Endothelial cell of umbilical vein (primary cell): ENCODE results near the gene ELMO1. TPM values are rescaled to one million over a fixed set of nuclear protein-coding genes. Genes with fewer than 3 reads are reported as not detected.

Experiments used
- BruUV-seq: library from RNA; stranded (reverse); fragments of 400-500 nt; replicated peaks from 2 replicates; lab custom pipeline; 2021; lab: Mats Ljungman, UMichigan
- CTCF ChIA-PET: fragments of 300-600, 350-600 bp; sonication (Branson Sonifier 250); formaldehyde crosslinking; loops from one replicate; lab custom pipeline; 2021; ENCODE audit warnings: antibody characterized with exemption, inconsistent platforms; lab: Charles Lee
- POLR2A ChIA-PET: fragments of 300-600, 350-600 bp; sonication (Branson Sonifier 250); formaldehyde crosslinking; loops from one replicate; lab custom pipeline; 2021; ENCODE audit warnings: antibody characterized with exemption, inconsistent platforms; lab: Charles Lee
- DNase-seq: peaks from one replicate; pipeline ENCODE4 v3.0.0-alpha.2; 2011; ENCODE audit warnings: low read depth, low spot score
- FAIRE-seq: peaks from 2 replicates; lab custom pipeline; 2011; peaks lifted over from hg19 to GRCh38; lab: Jason Lieb, UNC
- H2AFZ ChIP-seq: 2 replicates; pipeline ENCODE4 v1.6.0; 2012; ENCODE audit warnings: low read depth, low read length, control low read depth, inconsistent platforms
- H3K27ac ChIP-seq: 2 replicates; pipeline ENCODE4 v1.5.1; 2011; ENCODE audit warnings: low read depth, mild to moderate bottlenecking, control low read depth, low read length, moderate library complexity; ENCODE audit not compliant: insufficient read depth
- H3K27me3 ChIP-seq, 2 experiments: 2 replicates each; pipeline versions ENCODE4 v1.6.0 to v1.6.1; 2011; ENCODE audit warnings: low read length in 2 of 2, mixed read lengths in 1 of 2; ENCODE audit not compliant: control insufficient read depth in 2 of 2, insufficient read depth in 2 of 2
- H3K36me3 ChIP-seq, 2 experiments: 2 replicates in 1 of 2; 3 replicates in 1 of 2; pipeline ENCODE4 v1.5.1; 2011; ENCODE audit warnings: low read length in 2 of 2, mild to moderate bottlenecking in 1 of 2, moderate library complexity in 1 of 2; ENCODE audit not compliant: control insufficient read depth in 2 of 2, insufficient read depth in 2 of 2; ENCODE audit errors: extremely low read depth in 1 of 2
- H3K4me1 ChIP-seq: 3 replicates; pipeline ENCODE4 v1.5.1; 2011; ENCODE audit warnings: mild to moderate bottlenecking, low read length; ENCODE audit not compliant: control insufficient read depth, insufficient read depth; ENCODE audit errors: extremely low read depth
- H3K4me2 ChIP-seq: 2 replicates; pipeline ENCODE4 v1.6.1; 2011; ENCODE audit warnings: low read length, control low read depth, mixed read lengths; ENCODE audit not compliant: insufficient read depth
- H3K4me3 ChIP-seq, 3 experiments: fragments of 200-600 bp in 1 of 3; sonication (generic), shearing (Covaris generic) in 1 of 3; replicated peaks in 1 of 3; 2 replicates each; pipeline ENCODE4 v1.5.1; 2011 to 2016; ENCODE audit warnings: control low read depth in 3 of 3, low read length in 3 of 3, mild to moderate bottlenecking in 2 of 3, inconsistent platforms in 1 of 3, low read depth in 1 of 3, moderate library complexity in 1 of 3; ENCODE audit not compliant: insufficient read depth in 1 of 3
- H3K79me2 ChIP-seq: 2 replicates; pipeline ENCODE4 v1.6.0; 2012; ENCODE audit warnings: low read length, inconsistent platforms; ENCODE audit not compliant: control insufficient read depth, insufficient read depth
- H3K9ac ChIP-seq: replicated peaks from 2 replicates; pipeline ENCODE3; 2011; ENCODE audit warnings: low read length, control low read depth; ENCODE audit not compliant: insufficient read depth; ENCODE audit errors: extremely low read depth
- H3K9me1 ChIP-seq: replicated peaks from 3 replicates; pipeline ENCODE4 v1.6.0; 2011; ENCODE audit warnings: mild to moderate bottlenecking, low read length; ENCODE audit not compliant: control insufficient read depth, insufficient read depth; ENCODE audit errors: extremely low read depth
- H3K9me3 ChIP-seq: replicated peaks from 2 replicates; pipeline ENCODE4 v1.5.1; 2012; ENCODE audit warnings: low read length, inconsistent platforms; ENCODE audit not compliant: control insufficient read depth, insufficient read depth
- H4K20me1 ChIP-seq: replicated peaks from 2 replicates; pipeline ENCODE3; 2011; ENCODE audit warnings: mild to moderate bottlenecking, low read length; ENCODE audit not compliant: control insufficient read depth, insufficient read depth; ENCODE audit errors: extremely low read depth
- CTCF ChIP-seq, 2 donors: IDR thresholded peaks; 1 replicate in 1 of 2; 2 replicates in 1 of 2; pipeline ENCODE4 v1.5.1; 2011; ENCODE audit warnings: low read length in 2 of 2, mild to moderate bottlenecking in 2 of 2, moderate library complexity in 2 of 2, control low read depth in 1 of 2, inconsistent platforms in 1 of 2, low read depth in 1 of 2; ENCODE audit not compliant: insufficient read depth in 1 of 2; ENCODE audit errors: extremely low read depth in 1 of 2
- EZH2 ChIP-seq: IDR thresholded peaks from 2 replicates; pipeline ENCODE4 v1.6.1; 2012; ENCODE audit warnings: borderline replicate concordance, low read depth, mild to moderate bottlenecking, moderate library complexity, low read length, inconsistent platforms; ENCODE audit not compliant: severe bottlenecking
- FOS ChIP-seq: IDR thresholded peaks from 2 replicates; pipeline ENCODE4 v1.6.1; 2011; ENCODE audit warnings: mild to moderate bottlenecking, low read length, moderate library complexity, borderline replicate concordance; ENCODE audit not compliant: insufficient read depth
- GATA2 ChIP-seq: IDR thresholded peaks from 2 replicates; pipeline ENCODE4 v1.7.0; 2011; ENCODE audit warnings: low read depth, mild to moderate bottlenecking, moderate library complexity, mixed read lengths, low read length; ENCODE audit not compliant: insufficient read length, insufficient read depth
- JUN ChIP-seq: IDR thresholded peaks from 2 replicates; pipeline ENCODE4 v1.6.1; 2011; ENCODE audit warnings: borderline replicate concordance, low read depth; ENCODE audit not compliant: insufficient read length, insufficient read depth
- MAX ChIP-seq: IDR thresholded peaks from 2 replicates; pipeline ENCODE4 v1.6.1; 2011; ENCODE audit not compliant: insufficient read depth, insufficient read length
- MYC ChIP-seq: IDR thresholded peaks from one replicate; pipeline ENCODE4 v1.6.1; 2011; ENCODE audit warnings: mild to moderate bottlenecking, low read depth, low read length
- POLR2A ChIP-seq: IDR thresholded peaks from 2 replicates; pipeline ENCODE4 v1.6.1; 2012; ENCODE audit warnings: low read depth, mild to moderate bottlenecking, control low read depth, low read length
- POLR2AphosphoS5 ChIP-seq: IDR thresholded peaks from 2 replicates; pipeline ENCODE4 v1.6.1; 2012; ENCODE audit warnings: low read depth, mild to moderate bottlenecking, control low read depth, low read length, moderate library complexity; ENCODE audit not compliant: insufficient read depth
- dilution Hi-C: fragments of 300-500 bp; cut with MboI; formaldehyde crosslinking; loops from one replicate; pipeline ENCODE4 v1.15.0; 2019; ENCODE audit warnings: low sequenced_read_pairs; ENCODE audit not compliant: extremely low pct_ligation_motif_present
- intact Hi-C: fragments of 100-400 bp; cut with micrococcal nuclease; formaldehyde crosslinking; loops from one replicate; pipeline ENCODE4 v1.10.0; 2022
- polyA plus RNA-seq, 4 experiments: library from polyadenylated mRNA; depleted of rRNA in 3 of 4; stranded (reverse) in 3 of 4; unstranded in 1 of 4; fragments of >200 nt; gene quantifications; 2 replicates each; pipeline versions ENCODE4 v1.2.1 to v1.2.3, GENCODE V29; 2011 to 2012; ENCODE audit warnings: missing spikeins in 1 of 4
- total RNA-seq: library from RNA; stranded (reverse); gene quantifications from 2 replicates; pipeline ENCODE4 v1.2.3, GENCODE V29; 2021

Gene ELMO1
- total and polyA plus RNA-seq, 2 donors (not counting 3 experiments of a cell fraction or from before 2014, with no cell fraction given): 17.0 to 30.6 TPM

- POLR2A ChIA-PET: no interaction called here
- CTCF ChIA-PET: no interaction called here
- no peak for DNase-seq
- no peak for FAIRE-seq
- dilution Hi-C loops (no loop called here), intact Hi-C loops (no loop called here)
- no peaks in the 10 kb centered on the region for H3K4me1 ChIP-seq
- TF ChIP-seq GATA2 (no peak), EZH2 (no peak), MYC (no peak), MAX (no peak), JUN (no peak), CTCF (IDR thresholded peaks at IDR 0.05; ENCODE audit: extremely low read depth in 1 of 2, insufficient read depth in 1 of 2, low read depth in 1 of 2, low read length in 2 of 2) (no peak), FOS (no peak), POLR2AphosphoS5 (no peak), POLR2A (no peak)
- BruUV-seq: no TSS peak
- H3K36me3 ChIP-seq: no peaks in the 10 kb centered on the region
- no peak overlapping the region for H3K27ac ChIP-seq
- no peak overlapping the region for H3K4me2 ChIP-seq
- no peaks in the 10 kb centered on the region for H3K9me1 ChIP-seq
- no peaks in the 10 kb centered on the region for H3K79me2 ChIP-seq
- no peaks in the 10 kb centered on the region for H3K9me3 ChIP-seq
- H2AFZ ChIP-seq: no peak overlapping the region
- H3K9ac ChIP-seq: no peak overlapping the region
- no peaks in the 10 kb centered on the region for H3K27me3 ChIP-seq
- no peak overlapping the region for H3K4me3 ChIP-seq
- no peaks in the 10 kb centered on the region for H4K20me1 ChIP-seq
Measured at GRCh38 chr7:36900988-36901710, 547.5 kb downstream of the ELMO1 start.
